ENCODE results near the gene PPP1R1B. TPM values are rescaled to one million over a fixed set of nuclear protein-coding genes. Genes with fewer than 3 reads are reported as not detected.

The PPP1R1B gene
- total RNA-seq, 2 experiments from 2014 or later: not detected

GRCh38 chr17:39636587-39636926 lies 9.8 kb downstream of the PPP1R1B start:
- Histone ChIP-seq H3K4me3 (ENCODE audit: low read depth, low read length, poor library complexity, severe bottlenecking) (peak overlapping the region; percentile 77), H3K4me2 (ENCODE audit: low read length) (peak overlapping the region; percentile 95), H4K20me1 (ENCODE audit: insufficient read depth, low read length) (peaks cover 8% of the 10 kb centered on the region; the same call in 1 of the 2 replicates), H3K9me3 (ENCODE audit: low read length) (no peaks in the 10 kb centered on the region), H3K79me2 (ENCODE audit: insufficient read depth, low read depth, low read length) (peaks cover 20% of the 10 kb centered on the region), H3K4me1 (ENCODE audit: insufficient read depth, low read length, poor library complexity, severe bottlenecking) (peaks cover 38% of the 10 kb centered on the region), H3K9me2 (ENCODE audit: insufficient read depth, low read length) (no peaks in the 10 kb centered on the region), H3K27ac (ENCODE audit: low read depth, low read length, poor library complexity, severe bottlenecking) (peak overlapping the region; percentile 53), H3K36me3 (ENCODE audit: insufficient read depth, low read length) (no peaks in the 10 kb centered on the region), H2AFZ (ENCODE audit: low read length) (peak overlapping the region; percentile 29; the same call in 1 of the 2 replicates)
- TF ChIP-seq CTCF (conservative IDR thresholded peaks at IDR 0.05; ENCODE audit: low read length) (no peak), EZH2phosphoT487 (IDR thresholded peaks at IDR 0.05; ENCODE audit: borderline replicate concordance, low read depth, low read length) (no peak)
- DNase-seq (ENCODE audit: low spot score): no peak
- POLR2A ChIA-PET: no interaction called here
- CTCF ChIA-PET (ENCODE audit: unreplicated experiment): no interaction called here
- TSS peak; percentile 86 for BruUV-seq (replicated peaks)
- intact Hi-C loops (cut with micrococcal nuclease; ENCODE audit: unreplicated experiment): no loop called here

GRCh38 chr17:39636927-39637736 lies 10.4 kb downstream of the PPP1R1B start, which contains the start of gene STARD3:
Gene STARD3, plus strand, starts transcription at chr17:39637144. Its CDS starts 16,388 bp downstream, at chr17:39653532.
- Histone ChIP-seq H3K4me2 (ENCODE audit: low read length) (peak within 1 kb of the TSS; percentile 95), H3K36me3 (ENCODE audit: insufficient read depth, low read length) (no peaks in the 10 kb centered on the region), H3K9me2 (ENCODE audit: insufficient read depth, low read length) (no peaks in the 10 kb centered on the region), H3K79me2 (ENCODE audit: insufficient read depth, low read depth, low read length) (peaks cover 20% of the 10 kb centered on the region), H3K4me3 (ENCODE audit: low read depth, low read length, poor library complexity, severe bottlenecking) (peak within 1 kb of the TSS; percentile 77), H3K4me1 (ENCODE audit: insufficient read depth, low read length, poor library complexity, severe bottlenecking) (peaks cover 34% of the 10 kb centered on the region), H4K20me1 (ENCODE audit: insufficient read depth, low read length) (peaks cover 8% of the 10 kb centered on the region; the same call in 1 of the 2 replicates), H3K27ac (ENCODE audit: low read depth, low read length, poor library complexity, severe bottlenecking) (peak within 1 kb of the TSS; percentile 53), H2AFZ (ENCODE audit: low read length) (peak within 1 kb of the TSS; percentile 29; the same call in 1 of the 2 replicates), H3K9me3 (ENCODE audit: low read length) (no peaks in the 10 kb centered on the region)
- intact Hi-C loops (cut with micrococcal nuclease; ENCODE audit: unreplicated experiment): loop anchor here (1.0 kb wide), 1 partner anchor 117 kb away; no protein-coding TSS in a partner anchor
- ChIA-PET POLR2A (interaction anchor here (0.6 to 1.3 kb wide), 3 partner anchors 9 to 1225 kb away, joined by 3 to 6 read pairs (median 6); partner anchors contain the start of gene PGAP3), CTCF (ENCODE audit: unreplicated experiment) (interaction anchor here (1.3 kb wide), 1 partner anchor 15 kb away, joined by 5 read pairs; no protein-coding TSS in a partner anchor)
- DNase-seq (ENCODE audit: low spot score): peak; percentile 93
- no TSS peak for BruUV-seq (replicated peaks)
- no peak for TF ChIP-seq EZH2phosphoT487 (IDR thresholded peaks at IDR 0.05; ENCODE audit: borderline replicate concordance, low read depth, low read length)
- TF ChIP-seq CTCF (conservative IDR thresholded peaks at IDR 0.05; ENCODE audit: low read length): no peak

Measured in OCI-LY7 (cell line).